ENCODE data around the gene CTPS1.

DNA sequence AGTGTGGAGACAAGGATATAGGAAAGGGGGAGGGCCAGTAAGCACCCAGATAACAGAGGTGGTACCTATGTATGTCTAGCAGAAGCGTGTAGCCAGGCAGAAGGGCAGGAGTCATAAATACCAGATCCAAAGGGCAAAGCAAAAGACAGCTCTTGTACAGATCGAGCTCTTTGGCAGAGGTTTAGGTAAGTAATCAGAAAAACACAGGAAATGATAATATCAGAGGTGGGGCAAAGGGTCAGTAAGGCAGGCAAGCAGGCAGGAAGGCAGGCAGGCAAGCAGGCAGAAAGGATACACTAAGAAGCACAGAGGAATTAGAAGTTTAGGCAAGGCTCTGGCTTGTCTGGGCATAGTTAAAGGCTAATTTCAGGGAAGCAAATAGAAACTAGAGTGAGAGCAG, 64.7 kb downstream of the CTPS1 start:
- TF ChIP-seq, protein P1, sequence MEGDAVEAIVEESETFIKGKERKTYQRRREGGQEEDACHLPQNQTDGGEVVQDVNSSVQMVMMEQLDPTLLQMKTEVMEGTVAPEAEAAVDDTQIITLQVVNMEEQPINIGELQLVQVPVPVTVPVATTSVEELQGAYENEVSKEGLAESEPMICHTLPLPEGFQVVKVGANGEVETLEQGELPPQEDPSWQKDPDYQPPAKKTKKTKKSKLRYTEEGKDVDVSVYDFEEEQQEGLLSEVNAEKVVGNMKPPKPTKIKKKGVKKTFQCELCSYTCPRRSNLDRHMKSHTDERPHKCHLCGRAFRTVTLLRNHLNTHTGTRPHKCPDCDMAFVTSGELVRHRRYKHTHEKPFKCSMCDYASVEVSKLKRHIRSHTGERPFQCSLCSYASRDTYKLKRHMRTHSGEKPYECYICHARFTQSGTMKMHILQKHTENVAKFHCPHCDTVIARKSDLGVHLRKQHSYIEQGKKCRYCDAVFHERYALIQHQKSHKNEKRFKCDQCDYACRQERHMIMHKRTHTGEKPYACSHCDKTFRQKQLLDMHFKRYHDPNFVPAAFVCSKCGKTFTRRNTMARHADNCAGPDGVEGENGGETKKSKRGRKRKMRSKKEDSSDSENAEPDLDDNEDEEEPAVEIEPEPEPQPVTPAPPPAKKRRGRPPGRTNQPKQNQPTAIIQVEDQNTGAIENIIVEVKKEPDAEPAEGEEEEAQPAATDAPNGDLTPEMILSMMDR (IDR thresholded peaks at IDR 0.05; ENCODE audit: low read length): no peak
- TF ChIP-seq EZH2 (optimal IDR thresholded peaks at IDR 0.05; ENCODE audit: low read depth, low read length): no peak

All from MM.1S (cell line).